ENCODE measurements around the gene PGP.

The PGP gene

DNA sequence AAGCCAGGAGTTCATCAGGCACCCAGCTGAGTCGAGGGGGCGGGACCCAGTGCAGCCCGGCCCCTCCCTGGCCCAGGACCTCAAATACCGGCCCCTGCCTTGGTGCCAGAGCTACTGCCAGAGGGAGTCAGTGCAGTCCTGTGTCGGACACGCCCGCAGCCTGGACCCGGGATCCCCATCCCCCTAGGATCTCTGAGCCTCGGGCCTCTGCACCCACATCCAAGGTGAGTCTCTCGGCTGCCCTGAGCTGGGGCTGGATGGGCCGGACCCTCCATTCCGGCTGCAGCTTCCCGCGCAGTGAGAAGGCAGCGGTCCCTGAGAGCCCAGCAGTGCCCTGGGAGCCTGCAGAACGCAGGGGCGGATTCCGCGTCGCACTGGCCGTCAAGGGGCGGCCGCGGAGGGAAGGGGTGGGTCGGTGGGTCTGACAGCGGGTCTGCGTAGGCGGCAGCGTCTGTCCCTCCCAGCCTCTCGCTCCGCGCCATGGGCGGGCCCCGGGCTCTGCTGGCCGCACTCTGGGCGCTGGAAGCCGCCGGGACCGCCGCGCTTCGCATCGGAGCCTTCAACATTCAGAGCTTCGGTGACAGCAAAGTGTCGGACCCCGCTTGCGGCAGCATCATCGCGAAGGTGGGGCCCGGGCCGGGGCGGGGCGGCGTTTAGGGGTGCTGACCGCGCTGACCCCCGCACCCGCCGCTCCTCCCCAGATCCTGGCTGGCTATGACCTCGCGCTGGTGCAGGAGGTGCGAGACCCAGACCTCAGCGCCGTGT is 21.9 kb upstream of the PGP start, which contains the start of gene DNASE1L2:
Gene DNASE1L2, plus strand, starts transcription at position 108 of the 765 bp plus-strand sequence. Its CDS starts 373 bp downstream, at position 481.
- DNase-seq = peak; percentile 60

DNA sequence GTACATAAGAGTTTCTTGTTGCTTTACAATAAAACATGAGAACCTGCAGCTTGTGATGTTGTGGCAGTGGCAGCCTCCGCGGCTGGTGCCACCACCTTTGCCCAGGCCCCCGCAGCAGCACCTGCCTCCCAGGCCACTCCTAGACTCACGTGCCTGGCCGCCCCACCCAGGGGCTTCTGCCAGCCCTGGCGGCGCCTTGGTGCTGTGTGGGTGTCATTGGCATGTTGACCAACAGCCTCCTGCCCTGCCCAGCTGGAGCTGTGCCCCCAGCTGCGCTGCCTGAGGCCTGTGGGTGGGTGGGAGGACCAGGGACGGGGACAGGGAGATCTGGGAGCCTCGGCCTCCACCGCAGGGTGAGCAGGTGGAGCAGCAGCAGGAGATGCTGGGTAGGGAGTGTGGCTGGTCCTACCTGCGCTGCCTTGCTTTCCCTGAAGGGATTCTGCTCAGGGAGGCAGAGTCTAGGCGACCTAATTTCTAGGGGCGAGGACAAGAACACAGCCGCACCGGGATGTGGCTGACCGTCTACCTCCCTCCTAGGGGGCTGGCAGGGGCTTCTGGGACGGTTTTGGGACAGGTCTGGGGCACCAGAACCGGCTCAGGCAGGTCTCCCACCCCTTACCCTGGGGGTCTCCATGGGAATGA is 21.2 kb upstream of the PGP start:
- DNase-seq = no peak

DNA sequence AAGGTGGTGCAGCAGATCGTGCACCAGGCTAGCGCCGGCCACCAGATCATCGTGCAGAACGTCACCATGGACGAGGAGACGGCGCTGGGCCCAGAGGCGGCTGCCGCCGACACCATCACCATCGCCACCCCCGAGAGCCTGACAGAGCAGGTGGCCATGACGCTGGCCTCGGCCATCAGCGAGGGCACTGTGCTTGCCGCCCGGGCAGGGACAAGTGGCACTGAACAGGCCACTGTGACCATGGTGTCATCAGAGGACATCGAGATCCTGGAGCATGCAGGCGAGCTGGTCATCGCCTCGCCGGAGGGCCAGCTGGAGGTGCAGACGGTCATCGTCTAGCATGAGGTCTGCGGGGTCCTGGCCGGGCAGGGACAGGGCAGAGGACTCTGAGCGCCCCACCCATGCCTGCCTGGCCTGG is 20.6 kb upstream of the PGP start:
- no peak for DNase-seq

DNA sequence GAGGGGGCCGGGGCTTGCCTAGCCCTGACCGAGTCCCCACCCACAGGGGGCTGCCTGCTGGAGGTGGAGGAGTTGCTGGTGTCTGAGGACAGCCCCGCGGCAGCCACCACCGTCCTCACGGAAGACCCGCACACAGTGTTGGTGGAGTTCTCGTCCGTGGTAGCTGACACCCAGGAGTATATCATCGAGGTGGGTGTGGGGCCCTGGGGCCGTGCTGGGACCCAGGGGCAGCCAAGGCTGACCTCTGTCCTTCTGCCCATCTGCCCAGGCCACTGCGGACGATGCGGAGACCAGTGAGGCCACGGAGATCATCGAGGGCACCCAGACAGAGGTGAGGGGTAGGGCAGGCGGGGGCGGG is 20.2 kb upstream of the PGP start:
- DNase-seq = no peak

DNA sequence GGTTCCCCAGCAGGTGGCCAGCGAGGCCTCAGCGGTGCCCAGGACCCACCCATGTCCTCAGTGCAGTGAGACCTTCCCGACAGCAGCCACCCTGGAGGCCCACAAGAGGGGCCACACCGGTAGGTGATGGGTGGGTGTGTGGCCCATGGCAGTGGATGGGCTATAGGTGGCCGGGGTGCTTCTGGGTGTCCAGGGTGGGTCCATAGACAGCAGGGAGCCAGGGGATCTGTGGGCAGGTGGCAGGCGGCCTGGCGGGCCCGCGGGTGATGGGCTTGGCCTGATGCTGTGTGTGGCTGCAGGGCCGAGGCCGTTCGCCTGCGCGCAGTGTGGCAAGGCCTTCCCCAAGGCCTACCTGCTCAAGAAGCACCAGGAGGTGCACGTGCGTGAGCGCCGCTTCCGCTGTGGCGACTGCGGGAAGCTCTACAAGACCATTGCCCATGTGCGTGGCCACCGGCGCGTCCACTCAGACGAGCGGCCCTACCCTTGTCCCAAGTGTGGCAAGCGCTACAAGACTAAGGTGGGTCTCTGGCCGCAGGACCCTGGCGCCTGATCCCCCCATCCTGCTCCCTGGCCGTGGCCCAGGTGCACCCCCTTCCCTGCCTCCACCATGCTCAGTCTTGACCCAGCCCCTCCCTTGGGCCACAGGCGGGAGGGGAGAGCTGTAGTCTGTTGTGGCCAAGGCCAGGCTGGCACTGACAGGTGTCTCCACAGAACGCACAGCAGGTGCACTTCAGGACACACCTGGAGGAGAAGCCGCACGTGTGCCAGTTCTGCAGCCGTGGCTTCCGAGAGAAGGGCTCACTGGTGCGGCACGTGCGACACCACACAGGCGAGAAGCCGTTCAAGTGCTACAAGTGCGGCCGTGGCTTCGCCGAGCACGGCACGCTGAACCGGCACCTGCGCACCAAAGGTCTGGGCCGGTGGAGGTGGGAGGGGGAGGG is 19.5 kb upstream of the PGP start:
- no peak for DNase-seq

DNA sequence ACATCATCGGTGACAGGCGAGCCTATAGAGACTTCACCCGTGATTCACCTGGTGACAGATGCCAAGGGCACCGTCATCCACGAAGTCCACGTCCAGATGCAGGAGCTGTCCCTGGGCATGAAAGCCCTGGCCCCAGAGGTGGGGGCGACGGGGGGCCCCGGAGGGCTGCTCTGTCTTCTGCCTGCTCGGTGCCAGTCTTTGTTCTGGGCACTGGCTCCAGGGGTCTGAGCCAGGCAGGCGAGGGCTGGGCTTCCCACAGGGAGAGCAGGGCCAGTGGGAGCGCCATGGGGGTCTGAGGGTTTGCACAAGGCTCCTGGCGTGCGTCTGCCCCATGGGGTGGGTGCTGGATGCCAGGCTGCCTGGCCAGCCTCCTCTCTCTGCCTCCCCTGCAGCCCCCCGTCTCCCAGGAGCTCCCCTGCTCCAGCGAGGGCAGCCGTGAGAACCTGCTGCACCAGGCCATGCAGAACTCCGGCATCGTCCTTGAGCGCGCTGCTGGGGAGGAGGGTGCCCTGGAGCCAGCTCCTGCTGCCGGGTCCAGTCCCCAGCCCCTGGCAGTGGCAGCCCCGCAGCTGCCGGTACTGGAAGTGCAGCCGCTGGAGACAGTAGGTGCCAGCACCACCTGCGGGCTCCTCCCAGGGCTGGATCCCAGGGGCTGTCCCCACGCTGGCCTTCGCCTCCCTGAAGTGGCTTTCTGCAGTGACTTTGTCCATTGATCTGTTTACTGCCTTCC is 18.6 kb upstream of the PGP start:
- DNase-seq = no peak

DNA sequence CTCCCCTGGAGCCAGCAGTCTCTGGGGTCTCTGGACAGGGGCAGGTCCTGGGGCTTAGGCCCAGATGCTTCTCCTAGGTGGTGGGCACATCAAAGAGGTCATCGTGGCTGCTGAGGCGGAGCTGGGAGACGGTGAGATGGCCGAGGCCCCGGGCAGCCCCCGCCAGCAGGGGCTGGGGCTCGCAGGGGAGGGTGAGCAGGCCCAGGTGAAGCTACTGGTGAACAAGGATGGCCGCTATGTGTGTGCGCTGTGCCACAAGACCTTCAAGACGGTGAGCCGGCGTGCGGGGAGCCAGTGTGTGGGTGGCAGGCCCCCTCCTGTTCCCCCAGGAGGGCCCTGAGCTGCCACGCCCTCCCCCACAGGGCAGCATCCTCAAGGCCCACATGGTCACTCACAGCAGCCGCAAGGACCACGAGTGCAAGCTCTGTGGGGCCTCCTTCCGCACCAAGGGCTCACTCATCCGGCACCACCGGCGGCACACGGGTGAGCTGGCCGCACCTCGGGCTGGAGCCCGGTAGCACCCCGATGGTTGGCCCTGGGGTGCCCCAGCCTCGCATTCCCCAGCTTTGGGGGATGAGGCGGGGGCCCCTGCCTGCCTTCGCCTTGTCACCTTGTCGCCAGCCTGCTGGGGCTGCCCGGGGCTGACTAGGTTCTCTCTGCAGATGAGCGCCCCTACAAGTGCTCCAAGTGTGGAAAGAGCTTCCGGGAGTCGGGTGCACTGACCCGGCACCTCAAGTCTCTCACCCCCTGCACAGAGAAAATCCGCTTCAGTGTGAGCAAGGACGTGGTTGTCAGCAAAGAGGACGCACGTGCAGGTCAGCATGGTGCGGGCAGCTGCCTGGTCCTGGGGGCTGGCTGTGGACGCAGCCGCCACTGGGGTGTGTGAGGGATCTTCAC is 17.7 kb upstream of the PGP start:
- DNase-seq = no peak

DNA sequence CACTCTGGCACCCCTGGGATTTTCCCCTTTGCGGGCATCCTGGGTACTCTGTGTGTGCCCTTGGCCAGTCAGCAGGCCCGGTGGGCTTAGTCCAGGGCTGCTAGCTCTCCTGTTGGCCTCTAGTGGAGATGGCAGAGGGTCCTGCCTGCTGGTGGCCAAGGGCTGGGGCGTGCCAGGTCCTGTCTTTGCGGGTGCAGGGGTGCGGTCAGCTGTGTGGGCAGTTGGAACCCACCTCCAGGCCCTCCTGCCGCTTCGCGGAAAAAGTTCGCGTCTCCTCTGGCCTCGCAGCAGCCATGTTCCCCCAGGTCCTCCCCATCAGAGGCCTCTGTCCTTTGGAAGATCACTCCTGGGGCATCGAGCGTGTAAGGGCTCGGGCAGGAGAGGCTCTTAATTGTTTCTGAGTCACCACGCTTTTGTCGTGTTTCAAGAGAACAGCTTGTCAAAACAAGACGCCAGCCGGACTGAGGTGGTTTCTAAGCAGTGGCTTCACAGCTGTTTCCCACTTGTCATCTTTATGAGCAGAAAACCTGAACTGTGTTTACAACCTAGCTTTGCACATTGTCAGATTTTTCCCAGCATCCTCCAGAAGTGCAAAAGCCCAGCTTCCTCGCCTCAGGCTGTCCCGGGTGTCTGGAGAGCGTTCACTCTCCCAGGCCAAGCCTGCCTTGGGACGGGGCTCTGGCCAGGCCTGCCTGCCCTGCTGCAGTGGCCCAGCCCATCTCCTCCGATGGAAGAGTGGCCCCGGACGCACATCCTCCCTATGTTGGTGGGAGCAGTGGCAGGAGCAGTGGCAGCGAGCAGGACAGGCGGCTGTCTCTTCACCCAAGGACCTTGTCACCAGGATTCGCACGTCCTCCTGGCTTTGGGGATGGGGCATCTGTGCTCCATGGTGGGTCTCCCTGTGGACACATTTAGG is 16.6 kb upstream of the PGP start:
- no peak for DNase-seq

DNA sequence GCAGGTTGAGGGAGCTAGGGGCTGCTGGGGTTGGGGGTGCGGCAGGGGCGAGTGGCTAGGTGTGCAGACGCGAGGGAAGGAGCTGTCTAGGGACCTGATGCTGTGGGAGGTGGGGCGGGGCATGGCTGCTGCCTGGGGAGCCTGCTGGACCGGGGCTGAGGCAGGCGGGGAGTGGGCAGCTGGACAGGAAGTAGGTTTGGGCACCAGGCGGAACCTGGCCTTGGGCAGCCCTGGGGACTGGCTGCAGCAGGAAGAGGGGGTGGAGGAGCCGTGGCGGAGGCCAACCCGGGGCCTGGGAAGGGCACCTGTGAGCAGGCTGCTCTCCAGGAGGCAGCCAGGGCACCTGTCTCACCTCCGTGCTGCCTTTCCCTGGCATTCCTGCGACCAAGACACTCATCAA is 15.7 kb upstream of the PGP start:
- DNase-seq = no peak

DNA sequence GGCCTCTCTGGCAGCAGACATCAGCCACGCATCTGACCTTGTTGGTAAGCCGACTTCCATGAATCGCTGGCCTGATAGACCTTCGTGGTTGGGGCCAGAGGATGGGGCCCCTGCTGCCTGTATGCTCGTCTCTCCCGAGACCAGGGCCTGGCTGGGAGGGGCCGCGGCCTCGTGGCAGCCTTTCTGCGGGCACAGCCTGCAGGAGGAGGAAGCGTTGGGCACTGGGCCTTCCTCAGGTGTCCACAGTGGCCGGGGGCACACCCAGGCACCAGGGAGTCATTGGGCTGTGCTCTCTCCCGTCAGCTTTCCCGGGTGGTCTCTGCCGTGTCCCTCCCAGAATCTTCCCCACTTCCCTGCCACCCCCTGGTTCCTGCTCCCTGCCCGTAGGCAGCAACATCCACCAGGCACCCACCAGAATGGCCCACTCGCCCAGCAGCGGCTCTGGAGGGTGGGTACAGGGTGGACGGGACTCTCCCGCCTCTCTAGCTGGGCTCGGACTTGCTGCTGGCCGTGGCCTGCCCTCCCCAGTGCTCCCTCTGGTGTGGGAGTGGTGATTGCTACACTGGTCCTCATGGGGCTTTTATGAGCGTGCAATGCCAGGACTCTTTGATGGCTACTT is 15.1 kb upstream of the PGP start:
- no peak for DNase-seq

DNA sequence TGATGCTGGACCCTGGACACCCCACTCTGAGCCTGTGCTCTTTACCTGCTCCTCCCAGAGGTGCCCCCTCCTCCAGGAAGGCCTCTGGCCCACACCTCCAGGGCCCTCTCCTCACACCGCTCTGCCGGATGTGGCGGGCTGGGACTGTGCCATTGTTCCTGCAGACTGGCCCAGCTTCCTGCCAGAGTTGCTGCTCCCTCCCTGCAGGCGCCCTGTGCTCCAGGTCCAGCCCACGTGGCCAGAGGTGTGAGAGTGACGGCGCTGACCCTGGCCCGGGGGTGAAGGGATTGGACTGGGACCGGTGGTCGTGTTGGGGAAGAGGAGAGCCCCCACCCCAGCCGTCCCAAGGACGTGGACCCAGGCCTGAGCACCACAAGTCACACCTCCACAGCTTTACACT is 14.5 kb upstream of the PGP start:
- DNase-seq = no peak

DNA sequence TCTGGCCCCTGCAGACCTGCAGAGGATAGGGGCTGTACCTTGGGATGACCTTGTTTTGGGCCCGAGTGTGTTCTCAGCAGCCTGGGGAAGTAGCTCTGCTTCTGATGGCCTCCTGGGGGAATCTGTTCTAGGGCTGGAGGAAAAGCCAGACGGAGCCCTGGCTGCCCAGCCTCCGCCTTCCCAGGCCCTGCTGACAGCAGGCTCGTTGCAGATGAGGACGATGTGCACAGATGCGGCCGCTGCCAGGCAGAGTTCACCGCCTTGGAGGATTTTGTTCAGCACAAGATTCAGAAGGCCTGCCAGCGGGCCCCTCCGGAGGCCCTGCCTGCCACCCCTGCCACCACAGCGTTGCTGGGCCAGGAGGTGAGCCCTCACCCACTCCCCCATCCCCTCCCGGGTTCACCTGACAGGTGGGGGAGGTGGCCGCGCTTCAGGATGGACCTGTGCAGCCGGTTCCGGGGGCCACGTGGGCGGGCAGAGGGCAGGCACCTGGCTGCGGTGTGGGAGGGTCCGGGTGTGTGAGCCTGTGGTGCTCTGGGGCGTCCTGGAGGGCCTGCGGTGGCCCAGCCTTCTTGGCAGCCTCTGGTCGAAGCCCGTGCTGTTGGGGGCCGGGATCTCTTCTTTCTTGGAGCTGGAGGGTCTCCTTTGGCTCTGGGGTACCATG is 13.7 kb upstream of the PGP start:
- no peak for DNase-seq

DNA sequence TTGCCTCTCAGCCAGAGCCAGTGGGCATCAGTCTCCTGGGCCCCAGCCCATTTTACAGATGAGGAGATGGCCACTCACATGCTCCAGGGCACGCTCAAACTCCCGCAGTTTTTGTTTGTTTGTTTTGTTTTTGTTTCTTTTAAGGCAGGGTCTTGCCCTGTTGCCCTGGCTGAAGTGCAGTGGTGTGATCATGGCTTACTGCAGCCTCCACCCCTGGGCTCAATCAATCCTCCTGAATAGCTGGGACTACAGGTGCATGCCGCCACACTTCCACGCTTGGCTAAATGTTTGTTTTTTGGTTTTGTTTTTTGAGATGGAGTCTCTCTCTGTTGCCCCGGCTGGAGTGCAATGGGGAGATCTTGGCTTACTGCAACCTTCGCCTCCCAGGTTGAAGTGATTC is 12.3 kb upstream of the PGP start:
- DNase-seq = no peak

DNA sequence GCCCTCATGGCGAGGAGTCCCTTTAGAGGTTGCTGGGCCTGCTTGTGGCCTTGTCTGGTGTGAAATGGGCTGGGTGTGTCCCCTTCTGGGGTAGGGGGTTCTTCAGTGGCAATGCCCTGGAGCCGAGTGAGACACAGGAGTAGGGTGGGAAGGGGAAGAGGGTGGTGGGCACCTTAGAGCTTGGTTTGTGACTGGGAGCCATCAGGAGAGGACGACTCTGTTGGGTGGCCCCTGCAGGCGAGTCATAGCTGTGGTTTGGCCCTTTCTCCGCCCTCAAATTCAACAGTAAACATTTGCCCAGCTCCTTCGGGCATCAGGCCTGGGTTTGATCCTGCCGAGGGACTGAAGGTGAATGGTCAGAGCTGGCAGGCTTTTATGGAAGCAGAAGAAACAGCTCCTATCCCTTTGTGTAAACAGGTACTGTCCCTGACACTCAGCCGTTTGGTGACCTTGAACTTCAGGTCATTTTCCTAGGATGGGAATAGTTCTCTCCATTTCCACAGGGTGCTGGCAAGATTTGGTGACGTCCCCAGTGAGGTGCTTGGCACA is 11.7 kb upstream of the PGP start:
- no peak for DNase-seq

DNA sequence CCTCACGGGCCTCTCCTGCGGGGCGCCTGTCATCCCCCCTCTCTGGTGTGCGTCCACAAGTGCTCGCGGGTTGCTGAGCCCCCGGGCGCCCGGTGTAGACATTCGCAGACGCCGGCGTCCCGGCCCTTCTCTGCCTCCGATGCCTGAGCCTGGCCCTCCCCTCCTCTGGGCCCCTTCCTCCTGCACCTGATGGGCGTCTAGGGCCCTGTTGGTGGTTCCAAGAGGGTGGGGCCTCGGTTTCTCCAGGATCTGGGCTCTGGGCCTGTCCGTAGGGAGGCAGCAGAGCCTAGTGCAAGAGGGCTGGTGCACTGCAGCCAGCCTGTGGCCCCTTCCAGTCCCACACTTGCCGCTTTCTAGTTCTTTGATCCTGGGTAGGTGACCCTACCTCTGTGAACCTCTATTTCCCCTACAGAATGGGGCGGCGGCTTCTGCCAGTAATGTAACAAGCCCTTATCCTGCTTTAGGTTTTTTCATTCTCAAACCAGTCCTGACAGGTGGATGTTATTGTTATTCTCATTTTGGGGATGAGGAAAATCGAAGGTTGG is 9.4 kb upstream of the PGP start:
- peak; percentile 65 for DNase-seq

DNA sequence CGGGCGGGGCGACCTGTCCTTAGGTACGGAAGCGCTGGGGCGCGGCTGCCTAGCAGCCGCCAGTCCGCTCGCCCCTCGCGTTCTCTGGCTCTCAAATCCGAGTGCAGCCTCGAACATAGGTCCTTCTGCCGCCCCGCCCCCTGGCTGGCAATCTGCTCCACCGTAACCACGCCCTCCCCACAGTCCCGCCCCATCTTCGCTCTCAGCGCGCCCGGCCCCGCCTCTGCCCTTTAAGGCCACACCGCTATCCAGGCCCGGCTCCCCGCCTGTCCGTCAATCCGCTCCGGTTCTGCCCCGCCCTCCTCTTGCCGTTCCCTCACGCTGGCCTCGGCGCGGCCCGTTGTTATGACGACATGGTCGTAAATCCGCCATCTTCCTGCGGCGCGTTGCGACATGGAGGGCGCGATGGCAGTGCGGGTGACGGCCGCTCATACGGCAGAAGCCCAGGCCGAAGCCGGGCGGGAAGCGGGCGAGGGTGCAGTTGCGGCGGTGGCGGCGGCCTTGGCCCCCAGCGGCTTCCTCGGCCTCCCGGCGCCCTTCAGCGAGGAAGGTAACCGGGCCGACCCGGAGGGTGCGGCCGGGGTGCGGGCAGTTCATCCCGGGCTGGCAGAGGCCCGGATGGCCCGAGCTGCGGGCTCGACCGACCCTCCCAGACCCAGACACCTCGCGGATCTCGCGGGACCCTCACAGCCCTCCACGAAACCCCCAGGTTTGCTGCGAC is 8.7 kb upstream of the PGP start, which contains the start of gene E4F1:
Gene E4F1, plus strand, starts transcription at position 371 of the 721 bp plus-strand sequence. Its CDS starts 23 bp downstream, at position 394.
- DNase-seq = peak; percentile 99

DNA sequence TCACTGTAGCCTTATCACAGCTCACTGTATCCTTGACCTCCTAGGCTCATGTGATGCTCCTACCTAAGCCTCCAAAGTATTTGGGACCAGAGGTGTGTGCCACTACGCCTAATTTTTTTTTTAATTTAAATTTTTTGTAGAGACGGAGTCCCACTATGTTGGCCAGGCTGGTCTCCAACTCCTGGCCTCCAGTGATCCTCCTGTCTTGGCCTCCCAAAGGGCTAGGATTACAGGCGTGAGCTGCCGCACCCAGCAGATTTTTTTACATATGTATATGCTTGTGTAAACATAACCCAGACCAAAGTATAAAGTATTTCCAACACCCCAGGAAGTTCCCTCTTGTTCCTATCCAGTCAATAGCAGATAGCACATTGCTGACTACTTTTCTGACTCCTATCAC is 1.7 kb upstream of the PGP start:
- DNase-seq = no peak

Measured in femur (tissue), 1 donor.